Measurements from ENCODE around the gene TMLHE.
A peak's percentile ranks its signal among the peaks of the same experiment; 100 is the strongest.
"Not testable (repeated sequence)": the region's sequence is repeated elsewhere in the genome, so short reads cannot be mapped to it uniquely, and the experiment has no call there.

TMLHE gene

GRCh38 chrX:155612312-155613224 is at the start of gene TMLHE, which contains the start of gene SPRY3:
Gene TMLHE, minus strand, starts transcription at chrX:155612952. Its CDS starts 67,676 bp downstream, at chrX:155545276.
Gene SPRY3, plus strand, starts transcription at chrX:155612586.
- in situ Hi-C loops (cut with HindIII; ENCODE audit: low pct_unique_long_range_greater_than_20kb, low sequenced_read_pairs), result no loop called here
- peak in 1 of 2 experiments; percentile 50 for DNase-seq (ENCODE audit: low read depth in 1 of 2, low spot score in 1 of 2)
- TF ChIP-seq JUND (IDR thresholded peaks at IDR 0.05; ENCODE audit: low read depth), result no peak

GRCh38 chrX:155662282-155662681 is 49.5 kb upstream of the TMLHE start:
- DNase-seq (ENCODE audit: low read depth in 1 of 2, low spot score in 1 of 2), result peak in 1 of 2 experiments; percentile 26
- no peak for TF ChIP-seq JUND (IDR thresholded peaks at IDR 0.05; ENCODE audit: low read depth)
- in situ Hi-C loops (cut with HindIII; ENCODE audit: low pct_unique_long_range_greater_than_20kb, low sequenced_read_pairs), result no loop called here

- in situ Hi-C loops (cut with HindIII; ENCODE audit: low pct_unique_long_range_greater_than_20kb, low sequenced_read_pairs), result no loop called here
- no peak for DNase-seq (ENCODE audit: low read depth in 1 of 2, low spot score in 1 of 2)
- TF ChIP-seq JUND (IDR thresholded peaks at IDR 0.05; ENCODE audit: low read depth), result no peak
Measured at GRCh38 chrX:155645180-155645579, 32.4 kb upstream of the TMLHE start.

GRCh38 chrX:155643240-155643639 is 30.5 kb upstream of the TMLHE start:
- no peak for TF ChIP-seq JUND (IDR thresholded peaks at IDR 0.05; ENCODE audit: low read depth)
- DNase-seq (ENCODE audit: low read depth in 1 of 2, low spot score in 1 of 2), result no peak
- in situ Hi-C loops (cut with HindIII; ENCODE audit: low pct_unique_long_range_greater_than_20kb, low sequenced_read_pairs), result no loop called here

- in situ Hi-C loops (cut with HindIII; ENCODE audit: low pct_unique_long_range_greater_than_20kb, low sequenced_read_pairs); DNase-seq (ENCODE audit: low read depth in 1 of 2, low spot score in 1 of 2): not testable (repeated sequence)
Measured at GRCh38 chrX:155641371-155641770, 28.6 kb upstream of the TMLHE start.

GRCh38 chrX:155637714-155638113 is 25.0 kb upstream of the TMLHE start:
- in situ Hi-C loops (cut with HindIII; ENCODE audit: low pct_unique_long_range_greater_than_20kb, low sequenced_read_pairs), result no loop called here
- TF ChIP-seq JUND (IDR thresholded peaks at IDR 0.05; ENCODE audit: low read depth), result no peak
- no peak for DNase-seq (ENCODE audit: low read depth in 1 of 2, low spot score in 1 of 2)

GRCh38 chrX:155635019-155635418 is 22.3 kb upstream of the TMLHE start:
- in situ Hi-C loops (cut with HindIII; ENCODE audit: low pct_unique_long_range_greater_than_20kb, low sequenced_read_pairs); DNase-seq (ENCODE audit: low read depth in 1 of 2, low spot score in 1 of 2): not testable (repeated sequence)

- no peak for TF ChIP-seq JUND (IDR thresholded peaks at IDR 0.05; ENCODE audit: low read depth)
- DNase-seq (ENCODE audit: low read depth in 1 of 2, low spot score in 1 of 2), result no peak
- in situ Hi-C loops (cut with HindIII; ENCODE audit: low pct_unique_long_range_greater_than_20kb, low sequenced_read_pairs), result no loop called here
Measured at GRCh38 chrX:155632431-155633100, 19.8 kb upstream of the TMLHE start.

- DNase-seq (ENCODE audit: low read depth in 1 of 2, low spot score in 1 of 2); in situ Hi-C loops (cut with HindIII; ENCODE audit: low pct_unique_long_range_greater_than_20kb, low sequenced_read_pairs): not testable (repeated sequence)
Measured at GRCh38 chrX:155620110-155620509, 7.4 kb upstream of the TMLHE start.

- in situ Hi-C loops (cut with HindIII; ENCODE audit: low pct_unique_long_range_greater_than_20kb, low sequenced_read_pairs), result no loop called here
- no peak for DNase-seq (ENCODE audit: low read depth in 1 of 2, low spot score in 1 of 2)
- no peak for TF ChIP-seq JUND (IDR thresholded peaks at IDR 0.05; ENCODE audit: low read depth)
Measured at GRCh38 chrX:155615938-155616337, 3.2 kb upstream of the TMLHE start.

- no peak for TF ChIP-seq JUND (IDR thresholded peaks at IDR 0.05; ENCODE audit: low read depth)
- in situ Hi-C loops (cut with HindIII; ENCODE audit: low pct_unique_long_range_greater_than_20kb, low sequenced_read_pairs), result no loop called here
- DNase-seq (ENCODE audit: low read depth in 1 of 2, low spot score in 1 of 2), result no peak
Measured at GRCh38 chrX:155613927-155614559, 1.3 kb upstream of the TMLHE start.

- TF ChIP-seq JUND (IDR thresholded peaks at IDR 0.05; ENCODE audit: low read depth), result no peak
- no peak for DNase-seq (ENCODE audit: low read depth in 1 of 2, low spot score in 1 of 2)
Measured at GRCh38 chrX:155611302-155611701, 1.4 kb downstream of the TMLHE start.

GRCh38 chrX:155592981-155593380 is 19.8 kb downstream of the TMLHE start:
- in situ Hi-C loops (cut with HindIII; ENCODE audit: low pct_unique_long_range_greater_than_20kb, low sequenced_read_pairs), result no loop called here
- no peak for DNase-seq (ENCODE audit: low read depth in 1 of 2, low spot score in 1 of 2)
- no peak for TF ChIP-seq JUND (IDR thresholded peaks at IDR 0.05; ENCODE audit: low read depth)

More at GRCh38 chrX:155611302-155611701, 1.4 kb downstream of the TMLHE start:
- in situ Hi-C loops (cut with HindIII; ENCODE audit: low pct_unique_long_range_greater_than_20kb, low sequenced_read_pairs), result no loop called here
